HCT116 (cell line): ENCODE measurements around the gene RPL15. TPM values are rescaled to one million over a fixed set of nuclear protein-coding genes. Genes with fewer than 3 reads are reported as not detected.

Source experiments
- ATAC-seq: fragments of 200-7000 bp; cut with Tn5 transposase; 2 replicates; pipeline ENCODE4 v1.9.1; 2020; ENCODE audit warnings: mild to moderate bottlenecking, moderate library complexity
- BruUV-seq: library from RNA; stranded (reverse); fragments of 400-500 nt; replicated peaks from 2 replicates; lab custom pipeline; 2021; lab: Mats Ljungman, UMichigan
- CTCF ChIA-PET: fragments of 300-600 bp; sonication (Branson Sonifier 250); formaldehyde crosslinking; loops from one replicate; lab custom pipeline; 2021; ENCODE audit warnings: antibody characterized with exemption; lab: Charles Lee
- POLR2A ChIA-PET: fragments of 300-600, 350-600 bp; sonication (Branson Sonifier 250); formaldehyde crosslinking; loops from one replicate; lab custom pipeline; 2021; ENCODE audit warnings: antibody characterized with exemption; lab: Charles Lee
- RAD21 ChIA-PET, 2 experiments: fragments of 300-600 bp; sonication (Branson Sonifier 250); formaldehyde crosslinking; loops; one replicate each; lab custom pipeline; 2023; ENCODE audit warnings: low total read pairs in 2 of 2; ENCODE audit not compliant: uncharacterized antibody in 2 of 2, unreplicated experiment in 2 of 2, low non-redundant PET in 1 of 2; lab: Charles Lee
- DNase-seq: peaks from one replicate; pipeline ENCODE4 v3.0.0-alpha.2; 2010; ENCODE audit warnings: low read depth, low spot score
- H2AFZ ChIP-seq: fragments of 200-600 bp; shearing (Covaris generic), sonication (generic); 2 replicates; pipeline ENCODE4 v1.6.1; 2017; ENCODE audit warnings: low read depth, mixed run types, mixed read lengths, antibody characterized with exemption, low read length; ENCODE audit not compliant: poor library complexity, severe bottlenecking
- H3K27ac ChIP-seq: 2 replicates; pipeline ENCODE4 v1.5.1; 2012; ENCODE audit warnings: low read depth, low read length
- H3K27me3 ChIP-seq: fragments of 200-600 bp; sonication (generic); 2 replicates; pipeline ENCODE4 v1.6.1; 2016; ENCODE audit warnings: mixed run types, low read length, mixed read lengths; ENCODE audit not compliant: insufficient read depth
- H3K36me3 ChIP-seq, 2 experiments: fragments of 200-500 bp in 1 of 2; fragments of 200-600 bp in 1 of 2; sonication (Bioruptor generic) in 1 of 2; sonication (generic) in 1 of 2; 2 replicates each; pipeline versions ENCODE4 v1.5.1 to v1.6.1; 2014 to 2016; ENCODE audit warnings: low read length in 2 of 2, inconsistent platforms in 1 of 2, mixed read lengths in 1 of 2, mixed run types in 1 of 2; ENCODE audit not compliant: insufficient read depth in 2 of 2, control insufficient read depth in 1 of 2
- H3K4me1 ChIP-seq, 2 experiments: fragments of 200-600 bp in 1 of 2; sonication (generic) in 1 of 2; 2 replicates each; pipeline versions ENCODE4 v1.5.1 to v1.6.1; 2012 to 2017; ENCODE audit warnings: low read length in 2 of 2, inconsistent platforms in 1 of 2, mild to moderate bottlenecking in 1 of 2, mixed read lengths in 1 of 2, mixed run types in 1 of 2, moderate library complexity in 1 of 2; ENCODE audit not compliant: insufficient read depth in 2 of 2, control insufficient read depth in 1 of 2
- H3K4me2 ChIP-seq: fragments of 200-600 bp; sonication (generic); 2 replicates; pipeline ENCODE4 v1.6.1; 2017; ENCODE audit warnings: mixed run types, low read length, mixed read lengths
- H3K4me3 ChIP-seq, 2 experiments: fragments of 200-600 bp in 1 of 2; sonication (generic) in 1 of 2; replicated peaks in 1 of 2; 2 replicates each; pipeline ENCODE4 v1.5.1; 2011 to 2016; ENCODE audit warnings: low read length in 2 of 2, control low read depth in 1 of 2, low read depth in 1 of 2, mild to moderate bottlenecking in 1 of 2, mixed read lengths in 1 of 2, mixed run types in 1 of 2
- H3K79me2 ChIP-seq: fragments of 200-600 bp; sonication (generic); 2 replicates; pipeline ENCODE4 v1.6.1; 2017; ENCODE audit warnings: mild to moderate bottlenecking, mixed run types, low read length, moderate library complexity, mixed read lengths; ENCODE audit not compliant: insufficient read depth
- H3K9ac ChIP-seq: fragments of 200-600 bp; sonication (generic); 2 replicates; pipeline ENCODE4 v1.6.1; 2016; ENCODE audit warnings: low read length, mixed read lengths
- H3K9me2 ChIP-seq: fragments of 200-600 bp; sonication (generic), shearing (Covaris generic); 2 replicates; pipeline ENCODE4 v1.6.1; 2017; ENCODE audit warnings: mixed run types, mild to moderate bottlenecking, moderate library complexity; ENCODE audit not compliant: insufficient read depth
- H3K9me3 ChIP-seq, 2 experiments: fragments of 200-500 bp in 1 of 2; fragments of 200-600 bp in 1 of 2; sonication (Bioruptor generic) in 1 of 2; sonication (generic) in 1 of 2; 2 replicates each; pipeline ENCODE4 v1.6.1; 2014 to 2017; ENCODE audit warnings: low read length in 2 of 2, mixed read lengths in 2 of 2, inconsistent platforms in 1 of 2, low read depth in 1 of 2, mild to moderate bottlenecking in 1 of 2, mixed run types in 1 of 2, moderate library complexity in 1 of 2; ENCODE audit not compliant: control insufficient read depth in 1 of 2, insufficient read depth in 1 of 2
- H4K20me1 ChIP-seq: fragments of 200-600 bp; sonication (generic), shearing (Covaris generic); 2 replicates; pipeline ENCODE4 v1.6.1; 2017; ENCODE audit warnings: mixed run types, mild to moderate bottlenecking, moderate library complexity; ENCODE audit not compliant: insufficient read depth
- ELF1 ChIP-seq: IDR thresholded peaks from 2 replicates; pipeline ENCODE4 v1.6.1; 2012; ENCODE audit warnings: low read depth, borderline replicate concordance
- EZH2 ChIP-seq: fragments of 200-600 bp; sonication (generic); IDR thresholded peaks from 2 replicates; pipeline ENCODE4 v1.6.1; 2017; ENCODE audit warnings: antibody characterized with exemption, mixed run types
- EZH2phosphoT487 ChIP-seq: fragments of 200-600 bp; IDR thresholded peaks from 2 replicates; pipeline ENCODE4 v1.6.1; 2018; ENCODE audit warnings: antibody characterized with exemption, borderline replicate concordance
- POLR2AphosphoS5 ChIP-seq: IDR thresholded peaks from 2 replicates; pipeline ENCODE4 v1.6.1; 2011; ENCODE audit warnings: mild to moderate bottlenecking, low read depth, low read length, moderate library complexity
- RAD21 ChIP-seq: IDR thresholded peaks from 2 replicates; pipeline ENCODE4 v1.6.1; 2012; ENCODE audit warnings: low read depth, mild to moderate bottlenecking
- SRF ChIP-seq: IDR thresholded peaks from 2 replicates; pipeline ENCODE4 v1.6.1; 2012; ENCODE audit warnings: low read depth
- ZNF274 ChIP-seq: fragments of 200-500 bp; sonication (Bioruptor generic); IDR thresholded peaks from 2 replicates; pipeline ENCODE4 v1.6.1; 2014; ENCODE audit warnings: mild to moderate bottlenecking, low read depth, low read length, inconsistent platforms
- intact Hi-C: fragments of 100-400 bp; cut with micrococcal nuclease; formaldehyde crosslinking; loops from 2 replicates; pipeline ENCODE4 v1.10.0; 2022
- total RNA-seq: library from RNA; stranded (reverse); gene quantifications from one replicate; pipeline ENCODE4 v1.2.1, GENCODE V29; 2021; ENCODE audit not compliant: unreplicated experiment
- TF ChIP-seq, protein P1 (sequence below): IDR thresholded peaks from 2 replicates; pipeline ENCODE4 v1.6.1; 2012
- TF ChIP-seq, protein P2 (sequence below): IDR thresholded peaks from 2 replicates; pipeline ENCODE4 v1.6.1; 2011; ENCODE audit warnings: mild to moderate bottlenecking, low read length, moderate library complexity; ENCODE audit not compliant: insufficient replicate concordance; ENCODE audit errors: extremely low read depth
- TF ChIP-seq, protein P3 (sequence below), 3 experiments: fragments of 200-600 bp in 1 of 3; sonication (generic) in 1 of 3; IDR thresholded peaks in 2 of 3; conservative IDR thresholded peaks in 1 of 3; 2 replicates each; pipeline ENCODE4 v1.5.1; 2012 to 2017; ENCODE audit warnings: low read depth in 2 of 3, low read length in 2 of 3, antibody characterized with exemption in 1 of 3, borderline replicate concordance in 1 of 3, control low read depth in 1 of 3, mild to moderate bottlenecking in 1 of 3, mixed read lengths in 1 of 3, mixed run types in 1 of 3, moderate library complexity in 1 of 3; ENCODE audit not compliant: insufficient read depth in 1 of 3

Gene RPL15
- total RNA-seq, 1 experiment from 2014 or later, result 2,177 TPM

DNA sequence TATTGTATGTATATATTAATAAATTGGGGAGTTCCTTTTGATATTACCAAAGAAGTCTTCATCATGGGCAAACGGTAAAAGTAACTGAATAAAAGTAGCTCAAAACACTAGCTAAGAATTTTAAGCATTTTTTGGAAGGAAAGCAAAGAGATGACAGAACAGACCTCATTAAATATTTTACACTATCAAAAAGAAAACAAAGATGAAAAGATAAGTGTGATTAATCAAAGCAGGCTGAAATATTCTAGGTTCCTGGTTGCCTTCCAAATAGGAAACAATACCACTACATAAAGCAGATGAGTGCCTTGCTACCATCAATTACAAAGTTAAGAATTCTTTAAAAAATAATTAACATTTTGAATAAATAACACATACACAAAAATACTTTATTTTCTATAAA, 3.8 kb upstream of the RPL15 start:
- peaks cover 7 to 15% of the 10 kb centered on the region in 2 experiments; a peak in 3 of 4 replicates for H3K4me1 ChIP-seq
- no peaks in the 10 kb centered on the region for H3K9me2 ChIP-seq
- no peak overlapping the region for H2AFZ ChIP-seq
- peaks cover 4% of the 10 kb centered on the region; the same call in 1 of the 2 replicates for H4K20me1 ChIP-seq
- BruUV-seq, result no TSS peak
- no peak overlapping the region for H3K9ac ChIP-seq
- no peaks in the 10 kb centered on the region for H3K9me3 ChIP-seq
- peaks cover 53% of the 10 kb centered on the region for H3K79me2 ChIP-seq
- ATAC-seq (no peak), DNase-seq (no peak)
- H3K27ac ChIP-seq, result no peak overlapping the region
- no peak overlapping the region for H3K4me3 ChIP-seq
- peaks cover 9 to 13% of the 10 kb centered on the region in 2 experiments for H3K36me3 ChIP-seq
- H3K27me3 ChIP-seq, result no peaks in the 10 kb centered on the region
- H3K4me2 ChIP-seq, result no peak overlapping the region
- CTCF ChIA-PET, result no interaction called here
- RAD21 ChIA-PET, result interaction anchor here in 1 of 2 experiments (0.5 kb wide), 1 partner anchor 408 kb away, joined by 4 read pairs; no protein-coding TSS in a partner anchor
- no peak for TF ChIP-seq POLR2AphosphoS5
- TF ChIP-seq, protein P1, sequence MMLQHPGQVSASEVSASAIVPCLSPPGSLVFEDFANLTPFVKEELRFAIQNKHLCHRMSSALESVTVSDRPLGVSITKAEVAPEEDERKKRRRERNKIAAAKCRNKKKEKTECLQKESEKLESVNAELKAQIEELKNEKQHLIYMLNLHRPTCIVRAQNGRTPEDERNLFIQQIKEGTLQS, result no peak
- TF ChIP-seq, protein P2, sequence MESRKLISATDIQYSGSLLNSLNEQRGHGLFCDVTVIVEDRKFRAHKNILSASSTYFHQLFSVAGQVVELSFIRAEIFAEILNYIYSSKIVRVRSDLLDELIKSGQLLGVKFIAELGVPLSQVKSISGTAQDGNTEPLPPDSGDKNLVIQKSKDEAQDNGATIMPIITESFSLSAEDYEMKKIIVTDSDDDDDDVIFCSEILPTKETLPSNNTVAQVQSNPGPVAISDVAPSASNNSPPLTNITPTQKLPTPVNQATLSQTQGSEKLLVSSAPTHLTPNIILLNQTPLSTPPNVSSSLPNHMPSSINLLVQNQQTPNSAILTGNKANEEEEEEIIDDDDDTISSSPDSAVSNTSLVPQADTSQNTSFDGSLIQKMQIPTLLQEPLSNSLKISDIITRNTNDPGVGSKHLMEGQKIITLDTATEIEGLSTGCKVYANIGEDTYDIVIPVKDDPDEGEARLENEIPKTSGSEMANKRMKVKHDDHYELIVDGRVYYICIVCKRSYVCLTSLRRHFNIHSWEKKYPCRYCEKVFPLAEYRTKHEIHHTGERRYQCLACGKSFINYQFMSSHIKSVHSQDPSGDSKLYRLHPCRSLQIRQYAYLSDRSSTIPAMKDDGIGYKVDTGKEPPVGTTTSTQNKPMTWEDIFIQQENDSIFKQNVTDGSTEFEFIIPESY, result no peak
- no peak for TF ChIP-seq RAD21
- TF ChIP-seq, protein P3, sequence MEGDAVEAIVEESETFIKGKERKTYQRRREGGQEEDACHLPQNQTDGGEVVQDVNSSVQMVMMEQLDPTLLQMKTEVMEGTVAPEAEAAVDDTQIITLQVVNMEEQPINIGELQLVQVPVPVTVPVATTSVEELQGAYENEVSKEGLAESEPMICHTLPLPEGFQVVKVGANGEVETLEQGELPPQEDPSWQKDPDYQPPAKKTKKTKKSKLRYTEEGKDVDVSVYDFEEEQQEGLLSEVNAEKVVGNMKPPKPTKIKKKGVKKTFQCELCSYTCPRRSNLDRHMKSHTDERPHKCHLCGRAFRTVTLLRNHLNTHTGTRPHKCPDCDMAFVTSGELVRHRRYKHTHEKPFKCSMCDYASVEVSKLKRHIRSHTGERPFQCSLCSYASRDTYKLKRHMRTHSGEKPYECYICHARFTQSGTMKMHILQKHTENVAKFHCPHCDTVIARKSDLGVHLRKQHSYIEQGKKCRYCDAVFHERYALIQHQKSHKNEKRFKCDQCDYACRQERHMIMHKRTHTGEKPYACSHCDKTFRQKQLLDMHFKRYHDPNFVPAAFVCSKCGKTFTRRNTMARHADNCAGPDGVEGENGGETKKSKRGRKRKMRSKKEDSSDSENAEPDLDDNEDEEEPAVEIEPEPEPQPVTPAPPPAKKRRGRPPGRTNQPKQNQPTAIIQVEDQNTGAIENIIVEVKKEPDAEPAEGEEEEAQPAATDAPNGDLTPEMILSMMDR (IDR thresholded peaks at IDR 0.05 in 2 of 3, conservative IDR thresholded peaks at IDR 0.05 in 1 of 3; ENCODE audit: borderline replicate concordance in 1 of 3, insufficient read depth in 1 of 3, low read depth in 2 of 3, low read length in 2 of 3), result no peak
- no peak for TF ChIP-seq EZH2phosphoT487
- no peak for TF ChIP-seq EZH2
- TF ChIP-seq SRF, result no peak
- no peak for TF ChIP-seq ZNF274
- no peak for TF ChIP-seq ELF1
- intact Hi-C loops, result no loop called here
- POLR2A ChIA-PET, result no interaction called here
